SK-N-SH (cell line): ENCODE measurements around the gene SUSD3. TPM values are rescaled to one million over a fixed set of nuclear protein-coding genes. Genes with fewer than 3 reads are reported as not detected.

ENCODE experiments used
- CTCF ChIA-PET: fragments of 300-600, 350-600 bp; formaldehyde crosslinking; extraction: SDS; loops from one replicate; lab custom pipeline; 2021; lab: Yijun Ruan, JAX
- POLR2A ChIA-PET: fragments of 350-600 bp; sonication (Branson Sonifier 250); formaldehyde crosslinking; extraction: SDS; loops from one replicate; lab custom pipeline; 2020; ENCODE audit warnings: antibody characterized with exemption, inconsistent platforms; lab: Yijun Ruan, JAX
- DNase-seq: peaks from one replicate; pipeline ENCODE4 v3.0.0; 2012
- H2AFZ ChIP-seq: fragments of 200-600 bp; sonication (generic); 2 replicates; pipeline ENCODE4 v1.8.1; 2016; ENCODE audit warnings: antibody characterized with exemption, mild to moderate bottlenecking, low read depth
- H3F3A ChIP-seq: fragments of 200-600 bp; sonication (generic); replicated peaks from 2 replicates; pipeline ENCODE3; 2016; ENCODE audit warnings: antibody characterized with exemption, mild to moderate bottlenecking; ENCODE audit not compliant: insufficient read depth
- H3K27ac ChIP-seq, 2 experiments: fragments of 200-500 bp in 1 of 2; fragments of 200-600 bp in 1 of 2; sonication (Bioruptor generic) in 1 of 2; sonication (generic), shearing (Covaris generic) in 1 of 2; 2 replicates each; pipeline versions ENCODE4 v1.5.1 to v1.6.1; 2014 to 2016; ENCODE audit warnings: low read depth in 2 of 2, inconsistent platforms in 1 of 2, low read length in 1 of 2, mild to moderate bottlenecking in 1 of 2, mixed read lengths in 1 of 2
- H3K27me3 ChIP-seq: fragments of 200-600 bp; sonication (generic), shearing (Covaris generic); 2 replicates; pipeline ENCODE4 v1.6.1; 2016; ENCODE audit warnings: mixed run types; ENCODE audit not compliant: insufficient read depth
- H3K36me3 ChIP-seq, 2 experiments: fragments of 200-500 bp in 1 of 2; fragments of 200-600 bp in 1 of 2; sonication (Bioruptor generic) in 1 of 2; sonication (generic) in 1 of 2; replicated peaks in 1 of 2; 2 replicates each; pipeline versions ENCODE3 to v1.5.1; 2014 to 2016; ENCODE audit warnings: low read length in 1 of 2, mild to moderate bottlenecking in 1 of 2; ENCODE audit not compliant: insufficient read depth in 2 of 2, control insufficient read depth in 1 of 2
- H3K4me1 ChIP-seq, 2 experiments: fragments of 200-500 bp in 1 of 2; fragments of 200-600 bp in 1 of 2; sonication (Bioruptor generic) in 1 of 2; sonication (generic), shearing (Covaris generic) in 1 of 2; 2 replicates each; pipeline versions ENCODE4 v1.5.1 to v1.6.1; 2014 to 2016; ENCODE audit warnings: low read depth in 1 of 2, low read length in 1 of 2, mixed run types in 1 of 2; ENCODE audit not compliant: insufficient read depth in 2 of 2, control insufficient read depth in 1 of 2
- H3K4me2 ChIP-seq: fragments of 200-600 bp; sonication (generic), shearing (Covaris generic); 2 replicates; pipeline ENCODE4 v1.6.1; 2017; ENCODE audit warnings: mixed run types
- H3K4me3 ChIP-seq, 2 experiments: fragments of 200-500 bp in 1 of 2; fragments of 200-600 bp in 1 of 2; sonication (Bioruptor generic) in 1 of 2; sonication (generic), shearing (Covaris generic) in 1 of 2; 2 replicates each; pipeline versions ENCODE4 v1.5.1 to v1.8.1; 2014 to 2016; ENCODE audit warnings: low read depth in 2 of 2, inconsistent platforms in 1 of 2, low read length in 1 of 2, mild to moderate bottlenecking in 1 of 2, mixed read lengths in 1 of 2, moderate library complexity in 1 of 2
- H3K79me2 ChIP-seq: fragments of 200-600 bp; sonication (generic); 2 replicates; pipeline ENCODE4 v1.8.1; 2017; ENCODE audit warnings: mild to moderate bottlenecking; ENCODE audit not compliant: insufficient read depth
- H3K9ac ChIP-seq: fragments of 200-600 bp; sonication (generic); 2 replicates; pipeline ENCODE4 v1.6.1; 2017; ENCODE audit warnings: mixed run types
- H3K9me2 ChIP-seq: fragments of 200-600 bp; sonication (generic); 2 replicates; pipeline ENCODE4 v1.6.1; 2017; ENCODE audit warnings: mixed run types
- H3K9me3 ChIP-seq: fragments of 200-600 bp; sonication (generic); 2 replicates; pipeline ENCODE4 v1.6.1; 2017; ENCODE audit warnings: mixed run types, mild to moderate bottlenecking, moderate library complexity
- H4K20me1 ChIP-seq: fragments of 200-600 bp; sonication (generic); 2 replicates; pipeline ENCODE4 v1.6.1; 2017; ENCODE audit warnings: mild to moderate bottlenecking, mixed run types; ENCODE audit not compliant: insufficient read depth
- CHD2 ChIP-seq: fragments of 150-350 bp; IDR thresholded peaks from 2 replicates; pipeline ENCODE4 v1.6.1; 2018; ENCODE audit warnings: low read length; ENCODE audit not compliant: partially characterized antibody
- ELF1 ChIP-seq: IDR thresholded peaks from 2 replicates; pipeline ENCODE4 v1.4.0; 2012
- EP300 ChIP-seq, 2 experiments: IDR thresholded peaks; 2 replicates each; pipeline versions ENCODE4 v1.4.0 to v1.6.1; 2012; ENCODE audit warnings: borderline replicate concordance in 1 of 2, low read depth in 1 of 2, low read length in 1 of 2
- FOSL2 ChIP-seq: IDR thresholded peaks from 2 replicates; pipeline ENCODE4 v1.4.0; 2012; ENCODE audit warnings: low read depth, mild to moderate bottlenecking, moderate library complexity, borderline replicate concordance
- FOXJ3 ChIP-seq: sonication (generic); formaldehyde crosslinking; IDR thresholded peaks from 2 replicates; pipeline ENCODE4 v1.5.1; 2020; ENCODE audit warnings: mild to moderate bottlenecking, missing genetic modification reagents
- FOXM1 ChIP-seq: IDR thresholded peaks from 2 replicates; pipeline ENCODE4 v1.4.0; 2012; ENCODE audit warnings: low read depth, mild to moderate bottlenecking
- GABPA ChIP-seq: IDR thresholded peaks from 2 replicates; pipeline ENCODE4 v1.4.0; 2012; ENCODE audit warnings: low read depth, mild to moderate bottlenecking
- GATA2 ChIP-seq: sonication (generic); formaldehyde crosslinking; IDR thresholded peaks from 2 replicates; pipeline ENCODE4 v1.5.0; 2020; ENCODE audit warnings: mild to moderate bottlenecking, missing genetic modification reagents
- JUND ChIP-seq: IDR thresholded peaks from 2 replicates; pipeline ENCODE4 v1.4.0; 2012
- MEF2A ChIP-seq: IDR thresholded peaks from 2 replicates; pipeline ENCODE4 v1.4.0; 2012; ENCODE audit warnings: low read depth, borderline replicate concordance
- MXI1 ChIP-seq: IDR thresholded peaks from 2 replicates; pipeline ENCODE4 v1.6.1; 2012; ENCODE audit warnings: mild to moderate bottlenecking, low read depth, low read length, improper control_type of control experiment
- NFIC ChIP-seq: IDR thresholded peaks from 2 replicates; pipeline ENCODE4 v1.4.0; 2012; ENCODE audit warnings: borderline replicate concordance
- POLR2AphosphoS5 ChIP-seq: IDR thresholded peaks from 2 replicates; pipeline ENCODE4 v1.6.1; 2012; ENCODE audit warnings: low read depth, low read length
- RAD21 ChIP-seq: IDR thresholded peaks from 2 replicates; pipeline ENCODE4 v1.6.1; 2012; ENCODE audit warnings: mild to moderate bottlenecking, low read length
- RFX5 ChIP-seq: IDR thresholded peaks from 2 replicates; pipeline ENCODE4 v1.6.1; 2012; ENCODE audit warnings: mild to moderate bottlenecking, improper control_type of control experiment, low read length
- RXRA ChIP-seq: IDR thresholded peaks from 2 replicates; pipeline ENCODE4 v1.4.0; 2012; ENCODE audit warnings: low read depth, mild to moderate bottlenecking, borderline replicate concordance
- SIN3A ChIP-seq: IDR thresholded peaks from 2 replicates; pipeline ENCODE4 v1.6.1; 2012; ENCODE audit warnings: low read depth, mild to moderate bottlenecking, low read length, moderate library complexity, borderline replicate concordance
- TAF1 ChIP-seq: IDR thresholded peaks from 2 replicates; pipeline ENCODE4 v1.6.1; 2012; ENCODE audit warnings: low read depth, mild to moderate bottlenecking, low read length, moderate library complexity, borderline replicate concordance
- TCF12 ChIP-seq: IDR thresholded peaks from 2 replicates; pipeline ENCODE4 v1.4.0; 2012
- TEAD4 ChIP-seq: IDR thresholded peaks from 2 replicates; pipeline ENCODE4 v1.4.0; 2012; ENCODE audit warnings: mild to moderate bottlenecking, borderline replicate concordance; ENCODE audit not compliant: insufficient read depth
- WGBS: methylation state at CpG from one replicate; pipeline ENCODE4 v1.1.6; 2017; ENCODE audit warnings: low lambda C conversion rate; 5-methylcytosine and 5-hydroxymethylcytosine counted together
- polyA plus RNA-seq, 3 experiments: library from polyadenylated mRNA; depleted of rRNA; stranded (reverse); fragments of >200 nt; gene quantifications; 2 replicates each; pipeline ENCODE4 v1.2.3, GENCODE V29; 2012
- TF ChIP-seq, protein P1 (sequence below): fragments of 150-350 bp; IDR thresholded peaks from 2 replicates; pipeline ENCODE4 v1.6.1; 2016; ENCODE audit warnings: mild to moderate bottlenecking, low read depth, low read length
- TF ChIP-seq, protein P2 (sequence below): fragments of 150-350 bp; IDR thresholded peaks from 2 replicates; pipeline ENCODE4 v1.6.1; 2017; ENCODE audit warnings: antibody characterized with exemption, low read length, low read depth, borderline replicate concordance
- TF ChIP-seq, protein P3 (sequence below): IDR thresholded peaks from 2 replicates; pipeline ENCODE4; 2012

Gene SUSD3
- polyA plus RNA-seq, 1 of the 3 experiments (the other 2 are of a cell fraction), result 0.49 TPM

DNA sequence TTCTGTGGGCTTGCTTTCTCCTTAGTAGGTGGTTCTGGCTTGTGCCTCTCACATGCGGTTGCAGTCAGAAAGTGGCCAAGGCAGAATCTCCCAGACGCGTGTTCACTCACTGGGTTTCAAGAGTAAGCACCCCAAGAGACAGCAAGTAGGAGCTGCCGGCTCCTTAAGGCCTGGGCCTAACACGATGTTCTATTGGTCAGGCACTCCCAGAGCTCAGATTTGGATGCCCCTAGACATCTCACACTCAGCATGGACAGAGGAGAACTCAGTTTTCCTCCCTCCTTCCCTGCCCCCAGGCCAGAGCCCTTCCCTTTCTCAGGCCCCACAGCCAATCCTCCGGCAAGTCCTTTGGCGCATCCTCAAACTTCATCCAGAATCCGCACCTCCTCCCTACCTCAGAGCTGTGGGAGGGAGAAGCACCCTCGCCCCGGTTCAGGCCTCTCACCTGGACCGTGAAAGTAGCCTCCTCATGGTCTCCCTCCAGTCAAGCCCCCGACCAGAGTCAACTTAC is 31.0 kb downstream of the SUSD3 start (continued):
- TF ChIP-seq, protein P1, sequence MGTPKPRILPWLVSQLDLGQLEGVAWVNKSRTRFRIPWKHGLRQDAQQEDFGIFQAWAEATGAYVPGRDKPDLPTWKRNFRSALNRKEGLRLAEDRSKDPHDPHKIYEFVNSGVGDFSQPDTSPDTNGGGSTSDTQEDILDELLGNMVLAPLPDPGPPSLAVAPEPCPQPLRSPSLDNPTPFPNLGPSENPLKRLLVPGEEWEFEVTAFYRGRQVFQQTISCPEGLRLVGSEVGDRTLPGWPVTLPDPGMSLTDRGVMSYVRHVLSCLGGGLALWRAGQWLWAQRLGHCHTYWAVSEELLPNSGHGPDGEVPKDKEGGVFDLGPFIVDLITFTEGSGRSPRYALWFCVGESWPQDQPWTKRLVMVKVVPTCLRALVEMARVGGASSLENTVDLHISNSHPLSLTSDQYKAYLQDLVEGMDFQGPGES, result no peak
- TF ChIP-seq CHD2, result no peak
- TF ChIP-seq TAF1, result no peak
- TF ChIP-seq FOSL2, result no peak
- TF ChIP-seq RXRA, result no peak
- no peak for TF ChIP-seq RFX5
- no peak for TF ChIP-seq FOXJ3 (CRISPR knock-in tag)
- no peak for TF ChIP-seq TEAD4
- no peak for TF ChIP-seq GABPA
- TF ChIP-seq NFIC, result no peak
- no peak for TF ChIP-seq MXI1

DNA sequence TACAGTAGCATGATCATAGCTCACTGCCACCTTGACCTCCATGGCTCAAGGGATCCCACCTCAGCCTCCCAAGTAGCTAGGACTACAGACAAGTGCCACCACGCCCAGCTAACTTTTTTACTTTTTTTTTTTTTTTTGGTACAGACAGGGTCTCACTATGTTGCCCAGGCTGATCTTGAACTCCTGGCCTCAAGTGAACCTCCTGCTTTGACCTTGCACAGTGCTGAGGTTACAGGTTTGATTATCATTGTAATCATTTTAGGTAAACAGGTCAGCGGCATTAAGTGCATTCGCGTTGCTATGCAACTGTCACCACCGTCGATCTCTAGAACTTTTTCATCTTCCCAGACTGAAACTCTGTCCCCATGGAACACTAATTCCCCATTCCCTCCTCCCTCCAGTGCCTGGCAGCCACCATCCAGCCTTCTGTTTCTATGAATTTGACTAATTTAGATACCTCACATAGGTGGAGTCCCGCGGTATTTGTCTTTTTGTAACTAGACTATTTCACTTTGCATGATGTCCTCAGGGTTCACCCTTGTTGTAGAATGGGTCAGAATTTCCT is 31.7 kb downstream of the SUSD3 start:
- H3K4me1 ChIP-seq, result peaks cover 0 to 11% of the 10 kb centered on the region in 2 experiments; a peak in 1 of 4 replicates
- H3K9me3 ChIP-seq, result no peaks in the 10 kb centered on the region
- no peak overlapping the region for H3K4me2 ChIP-seq
- no peaks in the 10 kb centered on the region for H3K9me2 ChIP-seq
- TF ChIP-seq, protein P2, sequence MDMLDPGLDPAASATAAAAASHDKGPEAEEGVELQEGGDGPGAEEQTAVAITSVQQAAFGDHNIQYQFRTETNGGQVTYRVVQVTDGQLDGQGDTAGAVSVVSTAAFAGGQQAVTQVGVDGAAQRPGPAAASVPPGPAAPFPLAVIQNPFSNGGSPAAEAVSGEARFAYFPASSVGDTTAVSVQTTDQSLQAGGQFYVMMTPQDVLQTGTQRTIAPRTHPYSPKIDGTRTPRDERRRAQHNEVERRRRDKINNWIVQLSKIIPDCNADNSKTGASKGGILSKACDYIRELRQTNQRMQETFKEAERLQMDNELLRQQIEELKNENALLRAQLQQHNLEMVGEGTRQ, result no peak
- no peak for TF ChIP-seq JUND
- no peak for TF ChIP-seq GATA2 (CRISPR knock-in tag)
- no peak for TF ChIP-seq RAD21
- TF ChIP-seq, protein P1, result no peak
- no peak for TF ChIP-seq ELF1
- TF ChIP-seq TCF12, result no peak
- TF ChIP-seq NFIC, result no peak
- TF ChIP-seq, protein P3, sequence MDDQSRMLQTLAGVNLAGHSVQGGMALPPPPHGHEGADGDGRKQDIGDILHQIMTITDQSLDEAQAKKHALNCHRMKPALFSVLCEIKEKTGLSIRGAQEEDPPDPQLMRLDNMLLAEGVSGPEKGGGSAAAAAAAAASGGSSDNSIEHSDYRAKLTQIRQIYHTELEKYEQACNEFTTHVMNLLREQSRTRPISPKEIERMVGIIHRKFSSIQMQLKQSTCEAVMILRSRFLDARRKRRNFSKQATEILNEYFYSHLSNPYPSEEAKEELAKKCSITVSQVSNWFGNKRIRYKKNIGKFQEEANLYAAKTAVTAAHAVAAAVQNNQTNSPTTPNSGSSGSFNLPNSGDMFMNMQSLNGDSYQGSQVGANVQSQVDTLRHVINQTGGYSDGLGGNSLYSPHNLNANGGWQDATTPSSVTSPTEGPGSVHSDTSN, result no peak
- no peak for TF ChIP-seq POLR2AphosphoS5
- TF ChIP-seq MEF2A, result no peak
- no peak for TF ChIP-seq EP300 (IDR thresholded peaks at IDR 0.05; ENCODE audit: borderline replicate concordance in 1 of 2, low read depth in 1 of 2, low read length in 1 of 2)
- no peak for TF ChIP-seq FOXM1
- TF ChIP-seq SIN3A, result no peak
- TF ChIP-seq TEAD4, result no peak
- 88% methylated on average over 8 of the region's 8 CpGs for WGBS
- H4K20me1 ChIP-seq, result no peaks in the 10 kb centered on the region
- H3F3A ChIP-seq, result peaks cover 12% of the 10 kb centered on the region
- no peaks in the 10 kb centered on the region for H3K36me3 ChIP-seq
- DNase-seq, result no peak
- H3K27me3 ChIP-seq, result no peaks in the 10 kb centered on the region
- H3K79me2 ChIP-seq, result no peaks in the 10 kb centered on the region
- no peak overlapping the region for H2AFZ ChIP-seq
- no peak overlapping the region for H3K27ac ChIP-seq
- ChIA-PET POLR2A (no interaction called here), CTCF (interaction anchor here (1.7 kb wide), 1 partner anchor 8 kb away, joined by 4 read pairs; no protein-coding TSS in a partner anchor)
- no peak overlapping the region for H3K9ac ChIP-seq
- H3K4me3 ChIP-seq, result no peak overlapping the region
